SK-N-SH treated with all-trans-retinoic acid at 6 μM for 48 hours (cell line): ENCODE results near the gene RIN3.

Experiments used
- ATAC-seq: fragments of 200-7000 bp; cut with Tn5 transposase; 3 replicates; pipeline ENCODE4 v1.9.1; 2020; ENCODE audit warnings: mild to moderate bottlenecking, moderate library complexity
- ARNTL ChIP-seq: fragments of 450-650 bp; formaldehyde crosslinking; IDR thresholded peaks from 2 replicates; pipeline ENCODE4 v1.5.0; 2020; ENCODE audit warnings: low read depth, mild to moderate bottlenecking, moderate library complexity, borderline replicate concordance
- BACH2 ChIP-seq: fragments of 250-450 bp; sonication (Bioruptor Pico); IDR thresholded peaks from 2 replicates; pipeline ENCODE4 v1.9.0; 2021; ENCODE audit warnings: mild to moderate bottlenecking, borderline replicate concordance
- CSDC2 ChIP-seq: fragments of 250-450 bp; sonication (Bioruptor Pico); IDR thresholded peaks from 2 replicates; pipeline ENCODE4 v1.5.0; 2020; ENCODE audit warnings: mild to moderate bottlenecking, moderate library complexity
- ESRRG ChIP-seq: fragments of 250-450 bp; sonication (Bioruptor Pico); IDR thresholded peaks from 2 replicates; pipeline ENCODE4 v1.6.1; 2021; ENCODE audit warnings: mild to moderate bottlenecking
- GLIS3 ChIP-seq: fragments of 250-450 bp; sonication (Bioruptor Pico); IDR thresholded peaks from 2 replicates; pipeline ENCODE4 v1.5.0; 2020; ENCODE audit warnings: mild to moderate bottlenecking, moderate library complexity
- ISL1 ChIP-seq: fragments of 250-450 bp; sonication (Bioruptor Pico); IDR thresholded peaks from 2 replicates; pipeline ENCODE4 v2.1.2; 2022; ENCODE audit warnings: mild to moderate bottlenecking, moderate library complexity
- OSR1 ChIP-seq: fragments of 250-450 bp; sonication (Bioruptor Pico); IDR thresholded peaks from 2 replicates; pipeline ENCODE4 v1.8.0; 2022; ENCODE audit warnings: moderate library complexity, mild to moderate bottlenecking, inconsistent platforms
- PATZ1 ChIP-seq: fragments of 250-450 bp; sonication (Bioruptor Pico); IDR thresholded peaks from 2 replicates; pipeline ENCODE4 v1.8.0; 2020; ENCODE audit warnings: mild to moderate bottlenecking, moderate library complexity, borderline replicate concordance
- POU6F1 ChIP-seq: fragments of 250-450 bp; sonication (Bioruptor Pico); IDR thresholded peaks from 2 replicates; pipeline ENCODE4 v1.8.0; 2021; ENCODE audit warnings: low read depth, mild to moderate bottlenecking, moderate library complexity, borderline replicate concordance
- PPARA ChIP-seq: fragments of 250-450 bp; sonication (Bioruptor Pico); IDR thresholded peaks from 2 replicates; pipeline ENCODE4 v1.5.0; 2020; ENCODE audit warnings: mild to moderate bottlenecking, borderline replicate concordance
- RARB ChIP-seq: fragments of 250-450 bp; sonication (Bioruptor Pico); IDR thresholded peaks from 2 replicates; pipeline ENCODE4 v1.8.0; 2021; ENCODE audit warnings: mild to moderate bottlenecking, moderate library complexity
- TCF4 ChIP-seq: fragments of 250-450 bp; sonication (Bioruptor Pico); IDR thresholded peaks from 2 replicates; pipeline ENCODE4 v1.8.0; 2021; ENCODE audit warnings: mild to moderate bottlenecking, moderate library complexity, borderline replicate concordance
- ZC3H10 ChIP-seq: fragments of 250-450 bp; sonication (Bioruptor Pico); IDR thresholded peaks from 2 replicates; pipeline ENCODE4 v1.5.1; 2021; ENCODE audit warnings: mild to moderate bottlenecking, moderate library complexity
- ZFP3 ChIP-seq: fragments of 250-450 bp; sonication (Bioruptor Pico); IDR thresholded peaks from 2 replicates; pipeline ENCODE4 v1.5.0; 2020; ENCODE audit warnings: mild to moderate bottlenecking, moderate library complexity
- ZFP30 ChIP-seq: fragments of 450-650 bp; formaldehyde crosslinking; IDR thresholded peaks from 2 replicates; pipeline ENCODE4 v1.5.0; 2022; ENCODE audit warnings: mild to moderate bottlenecking, moderate library complexity
- ZNF565 ChIP-seq: fragments of 450-650 bp; formaldehyde crosslinking; conservative IDR thresholded peaks from 2 replicates; pipeline ENCODE4 v1.5.0; 2020; ENCODE audit warnings: low read depth, mild to moderate bottlenecking, moderate library complexity
- ZNF70 ChIP-seq: fragments of 450-650 bp; formaldehyde crosslinking; IDR thresholded peaks from 2 replicates; pipeline ENCODE4 v1.5.0; 2020; ENCODE audit warnings: mild to moderate bottlenecking, moderate library complexity
- ZNF8 ChIP-seq: fragments of 450-650 bp; formaldehyde crosslinking; IDR thresholded peaks from 2 replicates; pipeline ENCODE4 v1.5.0; 2020; ENCODE audit warnings: mild to moderate bottlenecking, moderate library complexity
- TF ChIP-seq, protein P1 (sequence below): fragments of 250-450 bp; sonication (Bioruptor Pico); IDR thresholded peaks from 2 replicates; pipeline ENCODE4 v1.5.1; 2020; ENCODE audit warnings: low read depth, mild to moderate bottlenecking, moderate library complexity
- TF ChIP-seq, protein P2 (sequence below): fragments of 250-450 bp; sonication (Bioruptor Pico); IDR thresholded peaks from 2 replicates; pipeline ENCODE4 v1.5.1; 2021; ENCODE audit warnings: mild to moderate bottlenecking, moderate library complexity
- TF ChIP-seq, protein P3 (sequence below): fragments of 250-450 bp; sonication (Bioruptor Pico); IDR thresholded peaks from 2 replicates; pipeline ENCODE4 v1.5.0; 2020; ENCODE audit warnings: mild to moderate bottlenecking, moderate library complexity

RIN3 gene

DNA sequence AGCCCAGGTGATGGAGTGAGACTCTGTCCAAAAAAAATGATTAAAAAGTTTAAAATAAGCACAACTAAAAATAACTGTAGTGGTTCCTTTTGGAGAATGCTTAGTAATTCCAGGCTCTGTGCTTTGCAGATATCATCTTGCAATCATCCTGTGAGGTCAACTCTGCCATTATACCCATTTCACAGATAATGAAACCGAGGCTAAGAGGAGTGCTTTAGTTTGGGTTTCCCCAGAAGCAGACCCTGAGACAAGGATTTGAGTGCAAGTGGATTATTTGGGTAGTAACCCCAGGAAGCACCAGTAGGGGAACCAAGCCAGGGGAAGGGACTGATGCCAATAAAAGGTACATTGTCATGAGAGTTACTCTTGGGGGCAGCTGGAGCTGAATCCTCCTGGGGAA is 44.7 kb downstream of the RIN3 start (continued):
- no peak for TF ChIP-seq ZC3H10 (CRISPR knock-in tag)
- TF ChIP-seq BACH2 = no peak
- no peak for TF ChIP-seq ARNTL (CRISPR knock-in tag)
- TF ChIP-seq POU6F1 = no peak
- TF ChIP-seq ZNF70 (CRISPR knock-in tag) = no peak
- TF ChIP-seq PPARA = no peak
- no peak for TF ChIP-seq CSDC2 (CRISPR knock-in tag)

DNA sequence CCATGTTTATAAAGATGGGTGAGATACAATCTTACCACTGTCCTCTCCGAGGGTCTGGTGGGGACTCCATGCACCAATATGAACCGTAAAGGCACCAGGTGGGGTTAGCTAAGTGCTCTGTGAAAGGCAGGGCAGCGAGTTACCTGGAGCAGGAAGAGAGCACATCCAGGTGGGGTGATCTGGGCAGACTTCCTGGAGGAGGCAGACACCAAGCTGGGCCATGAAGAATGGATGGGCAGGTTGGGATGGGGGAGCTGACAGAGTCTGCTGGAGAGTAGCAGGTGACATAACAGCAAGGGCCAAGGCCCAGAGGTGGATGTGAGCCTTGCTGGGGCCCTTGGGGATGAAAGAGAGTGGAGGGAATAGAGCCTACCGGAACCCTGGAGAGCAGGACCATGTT is 45.9 kb downstream of the RIN3 start:
- TF ChIP-seq ZFP3 (CRISPR knock-in tag) (no peak), PATZ1 (CRISPR knock-in tag) (no peak), ESRRG (CRISPR knock-in tag) (no peak), TCF4 (no peak), ZNF70 (CRISPR knock-in tag) (no peak), ZNF565 (CRISPR knock-in tag) (no peak), ZC3H10 (CRISPR knock-in tag) (no peak), ISL1 (no peak), POU6F1 (no peak), ZNF8 (CRISPR knock-in tag) (no peak), ZFP30 (no peak), ARNTL (CRISPR knock-in tag) (no peak), GLIS3 (CRISPR knock-in tag) (no peak), BACH2 (no peak)
- TF ChIP-seq, protein P1, sequence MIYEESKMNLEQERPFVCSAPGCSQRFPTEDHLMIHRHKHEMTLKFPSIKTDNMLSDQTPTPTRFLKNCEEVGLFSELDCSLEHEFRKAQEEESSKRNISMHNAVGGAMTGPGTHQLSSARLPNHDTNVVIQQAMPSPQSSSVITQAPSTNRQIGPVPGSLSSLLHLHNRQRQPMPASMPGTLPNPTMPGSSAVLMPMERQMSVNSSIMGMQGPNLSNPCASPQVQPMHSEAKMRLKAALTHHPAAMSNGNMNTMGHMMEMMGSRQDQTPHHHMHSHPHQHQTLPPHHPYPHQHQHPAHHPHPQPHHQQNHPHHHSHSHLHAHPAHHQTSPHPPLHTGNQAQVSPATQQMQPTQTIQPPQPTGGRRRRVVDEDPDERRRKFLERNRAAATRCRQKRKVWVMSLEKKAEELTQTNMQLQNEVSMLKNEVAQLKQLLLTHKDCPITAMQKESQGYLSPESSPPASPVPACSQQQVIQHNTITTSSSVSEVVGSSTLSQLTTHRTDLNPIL (CRISPR knock-in tag) = no peak
- no peak for ATAC-seq

- no peak for ATAC-seq
- TF ChIP-seq POU6F1 (no peak), PPARA (no peak), OSR1 (CRISPR knock-in tag) (no peak), ZFP3 (CRISPR knock-in tag) (no peak), PATZ1 (CRISPR knock-in tag) (no peak), BACH2 (no peak), TCF4 (no peak), ZFP30 (no peak), RARB (CRISPR knock-in tag) (no peak)
- TF ChIP-seq, protein P2, sequence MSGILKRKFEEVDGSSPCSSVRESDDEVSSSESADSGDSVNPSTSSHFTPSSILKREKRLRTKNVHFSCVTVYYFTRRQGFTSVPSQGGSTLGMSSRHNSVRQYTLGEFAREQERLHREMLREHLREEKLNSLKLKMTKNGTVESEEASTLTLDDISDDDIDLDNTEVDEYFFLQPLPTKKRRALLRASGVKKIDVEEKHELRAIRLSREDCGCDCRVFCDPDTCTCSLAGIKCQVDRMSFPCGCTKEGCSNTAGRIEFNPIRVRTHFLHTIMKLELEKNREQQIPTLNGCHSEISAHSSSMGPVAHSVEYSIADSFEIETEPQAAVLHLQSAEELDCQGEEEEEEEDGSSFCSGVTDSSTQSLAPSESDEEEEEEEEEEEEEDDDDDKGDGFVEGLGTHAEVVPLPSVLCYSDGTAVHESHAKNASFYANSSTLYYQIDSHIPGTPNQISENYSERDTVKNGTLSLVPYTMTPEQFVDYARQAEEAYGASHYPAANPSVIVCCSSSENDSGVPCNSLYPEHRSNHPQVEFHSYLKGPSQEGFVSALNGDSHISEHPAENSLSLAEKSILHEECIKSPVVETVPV (CRISPR knock-in tag) = no peak
- TF ChIP-seq, protein P3, sequence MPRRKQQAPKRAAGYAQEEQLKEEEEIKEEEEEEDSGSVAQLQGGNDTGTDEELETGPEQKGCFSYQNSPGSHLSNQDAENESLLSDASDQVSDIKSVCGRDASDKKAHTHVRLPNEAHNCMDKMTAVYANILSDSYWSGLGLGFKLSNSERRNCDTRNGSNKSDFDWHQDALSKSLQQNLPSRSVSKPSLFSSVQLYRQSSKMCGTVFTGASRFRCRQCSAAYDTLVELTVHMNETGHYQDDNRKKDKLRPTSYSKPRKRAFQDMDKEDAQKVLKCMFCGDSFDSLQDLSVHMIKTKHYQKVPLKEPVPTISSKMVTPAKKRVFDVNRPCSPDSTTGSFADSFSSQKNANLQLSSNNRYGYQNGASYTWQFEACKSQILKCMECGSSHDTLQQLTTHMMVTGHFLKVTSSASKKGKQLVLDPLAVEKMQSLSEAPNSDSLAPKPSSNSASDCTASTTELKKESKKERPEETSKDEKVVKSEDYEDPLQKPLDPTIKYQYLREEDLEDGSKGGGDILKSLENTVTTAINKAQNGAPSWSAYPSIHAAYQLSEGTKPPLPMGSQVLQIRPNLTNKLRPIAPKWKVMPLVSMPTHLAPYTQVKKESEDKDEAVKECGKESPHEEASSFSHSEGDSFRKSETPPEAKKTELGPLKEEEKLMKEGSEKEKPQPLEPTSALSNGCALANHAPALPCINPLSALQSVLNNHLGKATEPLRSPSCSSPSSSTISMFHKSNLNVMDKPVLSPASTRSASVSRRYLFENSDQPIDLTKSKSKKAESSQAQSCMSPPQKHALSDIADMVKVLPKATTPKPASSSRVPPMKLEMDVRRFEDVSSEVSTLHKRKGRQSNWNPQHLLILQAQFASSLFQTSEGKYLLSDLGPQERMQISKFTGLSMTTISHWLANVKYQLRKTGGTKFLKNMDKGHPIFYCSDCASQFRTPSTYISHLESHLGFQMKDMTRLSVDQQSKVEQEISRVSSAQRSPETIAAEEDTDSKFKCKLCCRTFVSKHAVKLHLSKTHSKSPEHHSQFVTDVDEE (CRISPR knock-in tag) = no peak
Measured at GRCh38 chr14:92560106-92560865, 46.7 kb downstream of the RIN3 start.
